ENCODE measurements around the gene ZNF302.
A peak's percentile ranks its signal among the peaks of the same experiment; 100 is the strongest.

The ZNF302 gene

DNA sequence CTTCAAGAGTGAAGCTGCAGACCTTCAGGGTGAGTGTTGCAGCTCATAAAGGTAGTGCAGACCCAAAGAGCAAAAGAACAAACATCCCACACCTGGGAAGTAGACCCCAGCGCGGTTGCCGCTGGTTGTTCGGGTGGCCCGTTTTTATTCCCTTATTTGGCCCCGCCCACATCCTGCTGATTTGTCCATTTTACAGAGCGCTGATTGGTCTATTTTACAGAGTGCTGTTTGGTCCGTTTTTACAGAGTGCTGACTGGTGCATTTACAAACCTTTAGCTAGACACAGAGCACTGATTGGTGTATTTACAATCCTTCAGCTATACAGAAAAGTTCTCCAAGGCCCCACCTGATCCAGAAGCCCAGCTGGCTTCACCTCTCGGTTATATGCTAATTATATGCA is 1.6 kb upstream of the ZNF302 start:
- Histone ChIP-seq H2AFZ (ENCODE audit: low read depth, low read length) (no peak overlapping the region), H2BK15ac (ENCODE audit: low read depth, poor library complexity, severe bottlenecking) (no peak overlapping the region), H3K9ac (ENCODE audit: low read length) (no peak overlapping the region), H3K9me3 (ENCODE audit: control insufficient read depth, low read length) (peaks cover 26% of the 10 kb centered on the region), H3K36me3 (ENCODE audit: control insufficient read depth in 1 of 2, insufficient read depth in 2 of 2, low read depth in 1 of 2, low read length in 2 of 2) (peaks cover 12 to 26% of the 10 kb centered on the region in 2 experiments), H4K8ac (ENCODE audit: low read length) (no peak overlapping the region), H3K79me1 (replicated peaks; ENCODE audit: low read length, poor library complexity, severe bottlenecking) (peaks cover 16% of the 10 kb centered on the region), H3K4ac (ENCODE audit: low read depth in 1 of 2, low read length in 2 of 2) (no peak overlapping the region), H2BK12ac (ENCODE audit: low read length in 2 of 2) (no peak overlapping the region), H2BK5ac (ENCODE audit: low read depth, low read length, poor library complexity, severe bottlenecking) (no peak overlapping the region), H3K27me3 (ENCODE audit: control insufficient read depth in 1 of 2, insufficient read depth in 1 of 2, low read length in 2 of 2) (no peaks in the 10 kb centered on the region), H3K18ac (ENCODE audit: low read depth in 1 of 2, low read length in 2 of 2) (no peak overlapping the region), H3K14ac (ENCODE audit: low read length in 2 of 2) (no peak overlapping the region), H3K23ac (ENCODE audit: low read length in 2 of 2) (no peak overlapping the region), H3K27ac (ENCODE audit: low read length, poor library complexity, severe bottlenecking) (no peak overlapping the region), H4K91ac (ENCODE audit: low read length) (no peak overlapping the region), H3K4me1 (ENCODE audit: control insufficient read depth, insufficient read depth, low read depth, low read length) (peaks cover 5% of the 10 kb centered on the region), H2BK120ac (ENCODE audit: low read depth, low read length) (no peak overlapping the region), H3K4me3 (ENCODE audit: insufficient read depth in 1 of 2, low read depth in 1 of 2, low read length in 2 of 2) (peak overlapping the region in 1 of 2 experiments; percentile 87), H3K4me2 (ENCODE audit: low read length, poor library complexity, severe bottlenecking) (no peak overlapping the region), H2AK5ac (ENCODE audit: low read length, severe bottlenecking) (no peak overlapping the region)
- WGBS: 95% methylated on average over 9 of the region's 9 CpGs
- DNase-seq: no peak

DNA sequence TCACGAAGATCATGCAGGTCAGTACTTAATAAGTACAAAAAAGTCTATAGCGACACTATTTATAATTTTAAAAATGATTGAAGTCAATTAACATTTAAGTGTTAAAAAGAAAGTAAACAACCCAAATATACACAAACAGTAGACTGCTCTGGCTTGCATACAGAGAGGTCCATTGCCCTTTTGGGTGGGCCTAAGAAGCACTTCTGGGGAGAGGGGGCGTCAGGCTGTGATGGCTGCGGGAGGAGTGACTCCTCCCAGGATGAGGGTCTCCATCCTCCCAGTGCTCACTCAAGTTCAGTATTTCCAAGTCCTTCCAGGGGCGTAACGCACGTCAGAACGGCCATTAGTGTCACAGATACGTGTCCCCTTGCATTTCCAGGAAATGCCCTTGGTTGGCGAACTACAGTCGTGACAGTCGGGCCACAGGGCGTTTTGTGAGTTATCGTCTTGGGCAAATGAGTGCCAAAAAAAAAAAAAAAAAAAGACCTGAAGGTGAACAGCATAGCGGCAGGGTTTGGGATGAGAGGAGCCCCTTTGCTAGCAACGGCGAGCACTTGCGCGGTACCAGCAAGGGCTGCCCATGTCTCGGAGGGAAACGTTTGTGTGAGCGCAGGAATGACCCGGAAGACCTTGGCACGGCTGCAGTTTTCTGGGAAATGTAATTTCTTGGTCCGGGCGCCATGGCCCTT is 637 bp upstream of the ZNF302 start, which contains the start of gene SCGB2B2:
Gene SCGB2B2, minus strand, starts transcription at position 463 of the 689 bp plus-strand sequence. CDS start 82,596 bp downstream, outside the sequence.
- H2BK5ac ChIP-seq (ENCODE audit: low read depth, low read length, poor library complexity, severe bottlenecking): peak within 1 kb of the TSS; percentile 85
- H3K4me1 ChIP-seq (ENCODE audit: control insufficient read depth, insufficient read depth, low read depth, low read length): peaks cover 5% of the 10 kb centered on the region
- H3K27me3 ChIP-seq (ENCODE audit: control insufficient read depth in 1 of 2, insufficient read depth in 1 of 2, low read length in 2 of 2): no peaks in the 10 kb centered on the region
- H2BK12ac ChIP-seq (ENCODE audit: low read length in 2 of 2): no peak within 1 kb of the TSS
- H3K9ac ChIP-seq (ENCODE audit: low read length): peak within 1 kb of the TSS; percentile 98
- peak within 1 kb of the TSS; percentile 58 for H2AK5ac ChIP-seq (ENCODE audit: low read length, severe bottlenecking)
- H3K4me3 ChIP-seq (ENCODE audit: insufficient read depth in 1 of 2, low read depth in 1 of 2, low read length in 2 of 2): peak within 1 kb of the TSS; percentile 84 to 87
- peak within 1 kb of the TSS; percentile 100 for H3K18ac ChIP-seq (ENCODE audit: low read depth in 1 of 2, low read length in 2 of 2)
- H4K91ac ChIP-seq (ENCODE audit: low read length): peak within 1 kb of the TSS; percentile 96
- peak within 1 kb of the TSS; percentile 81 for H3K4me2 ChIP-seq (ENCODE audit: low read length, poor library complexity, severe bottlenecking)
- H3K79me1 ChIP-seq (replicated peaks; ENCODE audit: low read length, poor library complexity, severe bottlenecking): peaks cover 20% of the 10 kb centered on the region
- H3K9me3 ChIP-seq (ENCODE audit: control insufficient read depth, low read length): peaks cover 35% of the 10 kb centered on the region
- H2AFZ ChIP-seq (ENCODE audit: low read depth, low read length): peak within 1 kb of the TSS; percentile 93
- no peak for DNase-seq
- H3K23ac ChIP-seq (ENCODE audit: low read length in 2 of 2): peak within 1 kb of the TSS in 1 of 2 experiments; percentile 77
- peak within 1 kb of the TSS; percentile 65 for H2BK120ac ChIP-seq (ENCODE audit: low read depth, low read length)
- peak within 1 kb of the TSS; percentile 96 to 97 for H3K4ac ChIP-seq (ENCODE audit: low read depth in 1 of 2, low read length in 2 of 2)
- peak within 1 kb of the TSS; percentile 99 for H2BK15ac ChIP-seq (ENCODE audit: low read depth, poor library complexity, severe bottlenecking)
- H3K36me3 ChIP-seq (ENCODE audit: control insufficient read depth in 1 of 2, insufficient read depth in 2 of 2, low read depth in 1 of 2, low read length in 2 of 2): peaks cover 17 to 35% of the 10 kb centered on the region in 2 experiments
- H4K8ac ChIP-seq (ENCODE audit: low read length): peak within 1 kb of the TSS; percentile 99
- H3K14ac ChIP-seq (ENCODE audit: low read length in 2 of 2): peak within 1 kb of the TSS; percentile 77 to 87
- 8% methylated on average over 25 of the region's 26 CpGs for WGBS
- peak within 1 kb of the TSS; percentile 85 for H3K27ac ChIP-seq (ENCODE audit: low read length, poor library complexity, severe bottlenecking)

GRCh38 chr19:34678085-34678412 is 571 bp downstream of the ZNF302 start:
- no peak overlapping the region for H3K23ac ChIP-seq (ENCODE audit: low read length in 2 of 2)
- peaks cover 5% of the 10 kb centered on the region for H3K4me1 ChIP-seq (ENCODE audit: control insufficient read depth, insufficient read depth, low read depth, low read length)
- no peaks in the 10 kb centered on the region for H3K27me3 ChIP-seq (ENCODE audit: control insufficient read depth in 1 of 2, insufficient read depth in 1 of 2, low read length in 2 of 2)
- H3K79me1 ChIP-seq (replicated peaks; ENCODE audit: low read length, poor library complexity, severe bottlenecking): peaks cover 20% of the 10 kb centered on the region
- peak overlapping the region in 1 of 2 experiments; percentile 100 for H3K18ac ChIP-seq (ENCODE audit: low read depth in 1 of 2, low read length in 2 of 2)
- peak overlapping the region; percentile 99 for H4K8ac ChIP-seq (ENCODE audit: low read length)
- H2BK12ac ChIP-seq (ENCODE audit: low read length in 2 of 2): no peak overlapping the region
- H3K4me2 ChIP-seq (ENCODE audit: low read length, poor library complexity, severe bottlenecking): peak overlapping the region; percentile 80
- H3K4me3 ChIP-seq (ENCODE audit: insufficient read depth in 1 of 2, low read depth in 1 of 2, low read length in 2 of 2): peak overlapping the region; percentile 84 to 87
- H2BK120ac ChIP-seq (ENCODE audit: low read depth, low read length): peak overlapping the region; percentile 65
- peak overlapping the region; percentile 98 for H3K9ac ChIP-seq (ENCODE audit: low read length)
- WGBS: 30% methylated on average over 18 of the region's 20 CpGs
- no peak overlapping the region for H4K91ac ChIP-seq (ENCODE audit: low read length)
- H3K36me3 ChIP-seq (ENCODE audit: control insufficient read depth in 1 of 2, insufficient read depth in 2 of 2, low read depth in 1 of 2, low read length in 2 of 2): peaks cover 20 to 47% of the 10 kb centered on the region in 2 experiments
- peak overlapping the region in 1 of 2 experiments; percentile 97 for H3K4ac ChIP-seq (ENCODE audit: low read depth in 1 of 2, low read length in 2 of 2)
- H2BK15ac ChIP-seq (ENCODE audit: low read depth, poor library complexity, severe bottlenecking): no peak overlapping the region
- peaks cover 47% of the 10 kb centered on the region for H3K9me3 ChIP-seq (ENCODE audit: control insufficient read depth, low read length)
- DNase-seq: no peak
- no peak overlapping the region for H2AFZ ChIP-seq (ENCODE audit: low read depth, low read length)
- H3K27ac ChIP-seq (ENCODE audit: low read length, poor library complexity, severe bottlenecking): peak overlapping the region; percentile 58
- no peak overlapping the region for H2BK5ac ChIP-seq (ENCODE audit: low read depth, low read length, poor library complexity, severe bottlenecking)
- H2AK5ac ChIP-seq (ENCODE audit: low read length, severe bottlenecking): no peak overlapping the region
- H3K14ac ChIP-seq (ENCODE audit: low read length in 2 of 2): no peak overlapping the region

- peaks cover 51% of the 10 kb centered on the region for H3K9me3 ChIP-seq (ENCODE audit: control insufficient read depth, low read length)
- H2BK5ac ChIP-seq (ENCODE audit: low read depth, low read length, poor library complexity, severe bottlenecking): no peak overlapping the region
- no peak overlapping the region for H4K8ac ChIP-seq (ENCODE audit: low read length)
- 90% methylated on average over 10 of the region's 10 CpGs for WGBS
- H3K14ac ChIP-seq (ENCODE audit: low read length in 2 of 2): no peak overlapping the region
- no peak overlapping the region for H2BK120ac ChIP-seq (ENCODE audit: low read depth, low read length)
- peak overlapping the region; percentile 98 for H3K9ac ChIP-seq (ENCODE audit: low read length)
- H3K27ac ChIP-seq (ENCODE audit: low read length, poor library complexity, severe bottlenecking): no peak overlapping the region
- H2BK12ac ChIP-seq (ENCODE audit: low read length in 2 of 2): no peak overlapping the region
- no peak overlapping the region for H3K23ac ChIP-seq (ENCODE audit: low read length in 2 of 2)
- H3K79me1 ChIP-seq (replicated peaks; ENCODE audit: low read length, poor library complexity, severe bottlenecking): peaks cover 18% of the 10 kb centered on the region
- no peak overlapping the region for H2AK5ac ChIP-seq (ENCODE audit: low read length, severe bottlenecking)
- H3K18ac ChIP-seq (ENCODE audit: low read depth in 1 of 2, low read length in 2 of 2): no peak overlapping the region
- peak overlapping the region in 1 of 2 experiments; percentile 87 for H3K4me3 ChIP-seq (ENCODE audit: insufficient read depth in 1 of 2, low read depth in 1 of 2, low read length in 2 of 2)
- DNase-seq: no peak
- no peaks in the 10 kb centered on the region for H3K27me3 ChIP-seq (ENCODE audit: control insufficient read depth in 1 of 2, insufficient read depth in 1 of 2, low read length in 2 of 2)
- H2BK15ac ChIP-seq (ENCODE audit: low read depth, poor library complexity, severe bottlenecking): no peak overlapping the region
- peaks cover 5% of the 10 kb centered on the region for H3K4me1 ChIP-seq (ENCODE audit: control insufficient read depth, insufficient read depth, low read depth, low read length)
- no peak overlapping the region for H2AFZ ChIP-seq (ENCODE audit: low read depth, low read length)
- no peak overlapping the region for H3K4ac ChIP-seq (ENCODE audit: low read depth in 1 of 2, low read length in 2 of 2)
- peak overlapping the region; percentile 14 for H3K4me2 ChIP-seq (ENCODE audit: low read length, poor library complexity, severe bottlenecking)
- peaks cover 20 to 51% of the 10 kb centered on the region in 2 experiments for H3K36me3 ChIP-seq (ENCODE audit: control insufficient read depth in 1 of 2, insufficient read depth in 2 of 2, low read depth in 1 of 2, low read length in 2 of 2)
- H4K91ac ChIP-seq (ENCODE audit: low read length): no peak overlapping the region
Measured at GRCh38 chr19:34678421-34678820, 943 bp downstream of the ZNF302 start.

Measured in mesenchymal stem cell (in vitro differentiated cells and primary cell).